ENCODE results near the gene ACTL10.

The ACTL10 gene

DNA sequence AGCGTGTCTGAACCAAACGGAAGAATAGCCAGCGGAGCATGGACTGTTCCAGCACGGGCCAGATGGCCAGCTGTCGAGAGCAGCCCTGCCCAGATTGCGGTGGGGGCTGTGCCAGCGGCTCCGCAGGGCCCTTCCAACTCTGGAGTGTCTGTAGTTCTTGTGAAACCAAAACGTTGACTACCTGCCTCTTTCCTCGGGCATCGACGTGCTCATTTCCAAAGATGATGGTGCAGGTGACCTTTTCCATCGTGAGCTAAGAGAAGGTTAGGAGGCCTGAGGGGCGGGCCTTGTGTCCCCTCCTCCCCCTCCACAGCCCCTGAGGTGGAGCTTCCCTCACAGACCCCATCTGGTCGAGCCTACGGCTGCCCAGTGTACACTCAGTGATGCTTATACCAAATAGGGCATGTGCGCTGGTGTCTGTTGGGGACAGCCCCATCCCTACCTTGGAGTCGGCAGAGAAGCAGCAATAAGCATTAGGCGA is 17.5 kb upstream of the ACTL10 start:
- DNase-seq (ENCODE audit: extremely low read depth, low read depth), result no peak
- TF ChIP-seq, protein P1, sequence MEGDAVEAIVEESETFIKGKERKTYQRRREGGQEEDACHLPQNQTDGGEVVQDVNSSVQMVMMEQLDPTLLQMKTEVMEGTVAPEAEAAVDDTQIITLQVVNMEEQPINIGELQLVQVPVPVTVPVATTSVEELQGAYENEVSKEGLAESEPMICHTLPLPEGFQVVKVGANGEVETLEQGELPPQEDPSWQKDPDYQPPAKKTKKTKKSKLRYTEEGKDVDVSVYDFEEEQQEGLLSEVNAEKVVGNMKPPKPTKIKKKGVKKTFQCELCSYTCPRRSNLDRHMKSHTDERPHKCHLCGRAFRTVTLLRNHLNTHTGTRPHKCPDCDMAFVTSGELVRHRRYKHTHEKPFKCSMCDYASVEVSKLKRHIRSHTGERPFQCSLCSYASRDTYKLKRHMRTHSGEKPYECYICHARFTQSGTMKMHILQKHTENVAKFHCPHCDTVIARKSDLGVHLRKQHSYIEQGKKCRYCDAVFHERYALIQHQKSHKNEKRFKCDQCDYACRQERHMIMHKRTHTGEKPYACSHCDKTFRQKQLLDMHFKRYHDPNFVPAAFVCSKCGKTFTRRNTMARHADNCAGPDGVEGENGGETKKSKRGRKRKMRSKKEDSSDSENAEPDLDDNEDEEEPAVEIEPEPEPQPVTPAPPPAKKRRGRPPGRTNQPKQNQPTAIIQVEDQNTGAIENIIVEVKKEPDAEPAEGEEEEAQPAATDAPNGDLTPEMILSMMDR (IDR thresholded peaks at IDR 0.05; ENCODE audit: low read depth, low read length, missing control alignments), result no peak
- no peak overlapping the region for H3K4me3 ChIP-seq (replicated peaks; ENCODE audit: low read depth, low read length)

DNA sequence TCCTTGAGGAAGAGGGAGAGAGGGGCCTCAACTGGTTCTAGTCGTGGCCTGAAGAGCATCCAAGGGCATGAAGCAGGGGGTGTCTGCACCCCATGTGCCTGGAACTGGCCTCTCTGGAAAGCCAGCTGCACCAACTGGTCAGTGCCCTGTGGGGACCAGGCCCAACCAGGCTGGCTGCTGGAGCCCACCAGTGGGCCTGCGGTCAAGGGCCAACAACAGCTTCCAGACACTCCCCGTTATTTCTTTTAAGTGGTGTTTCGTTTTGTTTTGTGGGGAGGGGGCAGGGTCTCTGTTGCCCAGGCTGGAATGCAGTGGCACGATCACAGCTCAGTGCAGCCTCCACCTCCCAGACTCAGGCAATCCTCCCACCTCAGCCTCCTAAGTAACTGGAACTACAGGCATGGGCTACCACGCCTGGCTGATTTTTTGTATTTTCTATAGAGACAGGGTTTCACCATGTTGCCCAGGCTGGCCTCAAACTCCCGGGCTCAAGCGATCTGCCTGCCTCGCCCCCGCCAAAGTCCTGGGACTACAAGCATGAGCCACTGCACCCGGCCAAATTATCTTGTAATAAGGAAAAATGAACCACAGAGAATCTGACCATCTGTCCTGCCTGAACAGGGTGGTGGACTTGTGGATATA is 16.5 kb upstream of the ACTL10 start:
- DNase-seq (ENCODE audit: extremely low read depth, low read depth), result no peak

DNA sequence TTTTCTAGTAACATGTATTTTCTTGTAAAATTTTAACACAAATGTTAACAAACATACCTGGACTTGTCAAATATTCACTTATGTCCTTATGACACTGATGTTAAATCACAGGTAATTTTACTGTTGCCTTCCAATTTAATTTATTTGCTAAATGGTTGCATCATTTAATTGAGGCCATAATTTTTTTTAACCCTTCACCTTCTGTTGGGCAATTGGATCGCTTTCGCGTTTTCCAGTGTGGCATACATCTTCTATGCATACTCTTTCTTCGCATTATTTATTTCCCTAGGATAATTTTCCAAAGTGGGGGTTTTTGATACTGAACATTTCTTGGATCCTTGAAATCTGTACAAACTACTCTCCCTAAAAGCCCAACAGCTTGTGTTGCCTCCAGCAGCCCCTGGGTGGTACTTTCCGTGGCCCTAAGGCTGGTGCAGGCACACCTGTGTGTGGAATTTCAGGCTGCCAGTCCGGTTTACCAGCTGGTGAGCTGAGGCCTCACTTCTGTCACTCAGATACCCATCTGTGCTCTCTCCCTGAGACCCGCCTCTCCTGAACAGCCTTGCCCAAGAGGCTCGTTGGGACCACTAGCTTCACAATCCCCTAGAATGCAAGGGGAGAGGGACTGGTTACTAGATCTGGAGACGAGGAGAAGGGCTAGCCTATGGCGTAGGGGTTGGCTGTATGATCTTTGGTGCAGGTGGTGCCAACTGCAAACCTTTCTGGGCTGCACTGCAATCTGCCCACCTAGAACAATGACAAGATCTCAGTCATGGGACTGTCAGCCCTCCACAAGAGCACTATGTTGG is 15.8 kb upstream of the ACTL10 start:
- TF ChIP-seq, protein P1 (IDR thresholded peaks at IDR 0.05; ENCODE audit: low read depth, low read length, missing control alignments), result no peak
- H3K4me3 ChIP-seq (replicated peaks; ENCODE audit: low read depth, low read length), result no peak overlapping the region
- no peak for DNase-seq (ENCODE audit: extremely low read depth, low read depth)

More for the DNA sequence above, 16.5 kb upstream of the ACTL10 start:
- TF ChIP-seq, protein P1 (IDR thresholded peaks at IDR 0.05; ENCODE audit: low read depth, low read length, missing control alignments), result no peak
- no peak overlapping the region for H3K4me3 ChIP-seq (replicated peaks; ENCODE audit: low read depth, low read length)

DNA sequence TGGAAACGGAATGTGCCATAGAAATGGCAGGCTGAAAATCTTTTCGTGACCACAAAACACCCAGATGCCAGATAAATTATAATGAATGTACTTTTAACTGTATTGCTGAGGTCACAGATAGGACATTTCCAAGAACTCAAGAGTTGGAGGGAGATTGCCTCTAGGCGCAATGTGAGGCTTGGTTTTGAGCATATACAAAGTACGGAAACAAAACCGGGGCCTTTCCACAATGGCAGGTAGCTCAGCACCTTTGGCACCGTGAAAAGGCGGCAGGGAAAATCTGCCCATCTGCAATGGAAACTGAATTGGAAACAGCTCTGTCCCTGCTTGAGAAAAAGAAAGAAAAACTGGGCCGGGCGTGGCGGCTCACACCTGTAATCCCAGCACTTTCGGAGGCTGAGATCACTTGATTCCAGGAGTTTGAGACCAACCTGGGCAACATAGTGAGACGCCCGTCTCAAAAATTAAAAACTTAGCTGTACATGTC is 15.1 kb upstream of the ACTL10 start:
- TF ChIP-seq, protein P1 (IDR thresholded peaks at IDR 0.05; ENCODE audit: low read depth, low read length, missing control alignments), result no peak
- no peak for DNase-seq (ENCODE audit: extremely low read depth, low read depth)

DNA sequence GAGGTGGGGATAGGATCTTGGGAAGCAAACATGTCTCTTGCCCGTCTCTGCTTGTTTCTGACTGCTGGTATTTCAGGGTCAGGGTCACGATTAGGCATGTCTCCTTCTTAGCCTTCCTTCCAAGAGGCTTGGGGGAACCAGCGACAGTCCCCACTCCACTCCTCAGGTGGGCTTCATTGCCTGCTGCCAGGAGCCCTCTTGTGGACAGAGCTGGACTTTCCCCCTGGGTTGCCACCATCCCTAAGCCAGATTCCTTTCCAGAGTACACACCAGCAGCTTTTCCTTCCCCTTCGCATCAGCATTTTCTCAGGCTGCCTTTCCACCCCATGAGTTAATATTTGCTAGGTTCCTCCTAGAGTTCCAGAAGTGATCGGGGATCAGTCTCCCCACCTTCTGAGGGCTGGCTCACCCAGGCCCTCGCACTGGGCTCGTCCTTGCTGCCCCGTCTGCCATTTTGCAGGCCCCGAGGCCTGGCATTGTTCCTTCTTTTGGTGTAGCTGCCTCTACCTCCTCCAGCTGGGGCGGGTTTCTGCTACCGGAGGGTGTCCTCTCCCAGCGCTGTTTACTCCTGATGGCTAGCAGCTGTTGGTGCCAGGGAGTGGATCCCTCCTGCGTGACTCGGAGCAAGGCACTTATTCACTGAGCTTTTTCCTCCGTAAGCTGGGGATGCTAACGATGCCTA is 13.4 kb upstream of the ACTL10 start:
- TF ChIP-seq, protein P1 (IDR thresholded peaks at IDR 0.05; ENCODE audit: low read depth, low read length, missing control alignments), result peak; percentile 92
- DNase-seq (ENCODE audit: extremely low read depth, low read depth), result no peak
- no peak overlapping the region for H3K4me3 ChIP-seq (replicated peaks; ENCODE audit: low read depth, low read length)

More for the DNA sequence above, 15.1 kb upstream of the ACTL10 start:
- no peak overlapping the region for H3K4me3 ChIP-seq (replicated peaks; ENCODE audit: low read depth, low read length)

DNA sequence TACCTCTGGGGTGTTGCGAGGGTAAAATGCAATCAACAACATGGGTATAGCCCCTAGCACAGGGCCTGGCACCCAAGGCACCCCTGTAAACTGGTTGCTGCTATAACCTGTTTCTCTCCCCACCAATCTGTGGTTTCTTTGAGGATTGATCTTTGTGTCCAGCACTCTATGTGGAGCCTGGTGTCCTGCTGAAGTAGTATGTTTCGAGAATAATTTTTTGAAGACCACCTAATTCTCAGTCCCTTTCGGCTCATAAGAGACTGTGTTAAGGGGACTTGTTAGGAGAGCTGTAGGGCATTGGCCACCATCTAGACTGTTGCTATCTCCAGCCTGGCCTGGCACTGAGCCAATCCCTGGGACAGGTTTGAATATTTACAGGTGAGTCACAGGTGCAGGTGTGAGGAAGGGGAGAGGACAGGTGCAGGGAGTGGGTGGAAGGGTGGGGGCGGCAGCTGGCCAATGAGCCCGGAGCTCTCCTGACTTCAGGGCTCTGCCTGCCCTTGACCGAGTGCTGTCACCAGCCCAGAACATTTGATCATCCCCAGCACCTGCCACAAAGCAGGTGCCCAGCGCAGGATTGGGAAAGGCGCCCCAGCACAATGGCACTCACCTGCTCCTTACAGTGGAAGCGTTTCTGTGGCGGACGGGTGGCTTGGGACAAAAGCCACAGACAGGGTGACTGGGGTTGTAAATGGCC is 12.7 kb upstream of the ACTL10 start:
- H3K4me3 ChIP-seq (replicated peaks; ENCODE audit: low read depth, low read length), result no peak overlapping the region
- TF ChIP-seq, protein P1 (IDR thresholded peaks at IDR 0.05; ENCODE audit: low read depth, low read length, missing control alignments), result no peak
- no peak for DNase-seq (ENCODE audit: extremely low read depth, low read depth)
